HG02840 (cell line): ENCODE results near the gene HSH2D.
"Not testable (repeated sequence)": the region's sequence is repeated elsewhere in the genome, so short reads cannot be mapped to it uniquely, and the experiment has no call there.

Source experiments
- ATAC-seq: cut with Tn5 transposase; IDR thresholded peaks from one replicate; pipeline ENCODE4 v1.9.1; 2021; ENCODE audit warnings: mild to moderate bottlenecking, moderate library complexity, moderate number of reproducible peaks; ENCODE audit not compliant: unreplicated experiment, low FRiP score

HSH2D gene

GRCh38 chr19:16153582-16154336 lies 10.3 kb downstream of the HSH2D start:
- ATAC-seq: no peak

GRCh38 chr19:16154557-16154956 lies 11.1 kb downstream of the HSH2D start:
- ATAC-seq: no peak

DNA sequence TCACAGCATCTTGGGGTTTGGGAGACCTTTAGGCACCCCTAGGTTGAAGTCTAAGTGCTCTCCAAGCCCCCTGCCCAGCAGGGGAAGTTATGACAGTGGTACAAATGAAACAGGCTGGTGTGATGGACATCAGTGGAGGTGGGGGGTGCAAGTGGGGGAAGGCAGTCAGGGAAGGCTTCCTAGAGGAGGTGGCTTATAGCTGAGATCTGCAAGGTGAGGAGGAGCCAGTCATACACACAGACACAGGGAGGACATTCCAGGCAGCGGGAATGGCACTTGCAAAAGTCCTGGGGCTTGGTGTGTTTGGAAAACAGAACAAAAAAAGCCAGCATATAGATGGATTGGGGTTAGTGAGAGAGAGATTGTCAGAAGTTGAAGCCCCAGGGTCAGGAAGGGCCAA lies 11.6 kb downstream of the HSH2D start:
- ATAC-seq: no peak

- no peak for ATAC-seq
Measured at GRCh38 chr19:16156904-16157303, 13.4 kb downstream of the HSH2D start.

DNA sequence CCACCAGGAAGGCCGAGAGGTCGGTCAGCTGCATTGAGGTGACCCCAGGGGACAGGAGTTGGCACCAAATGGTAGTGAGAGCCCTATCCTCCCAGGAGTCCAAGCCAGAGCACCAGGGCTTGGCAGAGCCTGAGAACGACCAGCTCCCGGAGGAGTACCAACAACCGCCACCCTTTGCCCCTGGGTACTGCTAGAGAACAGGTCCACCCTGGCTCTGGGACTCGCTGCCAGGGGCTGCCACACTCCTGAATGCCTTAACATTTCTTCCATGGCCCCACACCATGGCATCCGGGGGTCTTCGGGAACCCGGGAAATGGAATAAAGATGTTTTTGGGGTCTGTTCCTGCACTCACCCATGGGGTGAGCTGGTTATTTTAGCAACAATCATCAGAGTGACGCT lies 14.1 kb downstream of the HSH2D start:
- no peak for ATAC-seq

DNA sequence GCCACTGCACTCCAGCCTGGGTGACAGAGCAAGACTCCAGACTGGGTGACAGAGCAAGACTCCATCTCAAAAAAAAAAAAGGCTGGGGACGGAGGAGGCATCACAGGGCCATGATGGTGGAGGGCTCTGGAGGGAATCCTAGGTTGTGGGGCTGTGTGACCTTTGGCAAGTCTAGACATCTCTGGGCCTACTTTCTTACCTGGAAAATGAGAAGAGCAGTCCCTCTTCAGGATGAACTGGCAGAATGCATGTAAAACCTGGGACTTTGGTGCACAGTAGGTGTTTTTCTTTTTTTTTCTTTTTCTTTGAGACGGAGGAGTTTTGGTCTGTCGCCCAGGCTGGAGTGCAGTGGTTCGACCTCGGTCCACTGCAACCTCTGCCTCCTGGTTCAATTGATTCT lies 16.2 kb downstream of the HSH2D start:
- no peak for ATAC-seq

DNA sequence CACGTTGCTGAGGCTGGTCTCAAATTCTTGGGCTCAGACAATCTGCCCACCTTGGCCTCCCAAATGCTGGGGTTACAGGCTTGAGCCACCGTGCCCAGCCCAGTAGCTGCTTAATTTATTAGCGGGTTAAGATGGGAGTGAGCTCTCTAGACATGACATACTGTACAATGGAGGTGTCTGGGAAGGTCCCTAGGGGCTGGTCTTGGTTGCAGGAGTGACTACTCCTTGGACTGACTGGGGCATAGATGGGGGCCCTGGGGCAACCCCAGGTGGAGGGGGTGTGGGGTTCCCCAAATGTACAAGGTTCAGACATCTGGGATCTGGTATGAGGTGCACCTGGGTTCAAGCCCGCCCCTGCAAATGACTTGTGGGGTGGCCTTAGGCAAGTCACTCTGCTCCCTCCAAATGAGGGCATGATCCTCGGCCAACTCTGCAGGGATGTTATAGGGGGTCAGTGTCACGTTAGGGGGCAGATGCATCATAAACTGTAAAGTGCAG lies 17.0 kb downstream of the HSH2D start:
- ATAC-seq: no peak

DNA sequence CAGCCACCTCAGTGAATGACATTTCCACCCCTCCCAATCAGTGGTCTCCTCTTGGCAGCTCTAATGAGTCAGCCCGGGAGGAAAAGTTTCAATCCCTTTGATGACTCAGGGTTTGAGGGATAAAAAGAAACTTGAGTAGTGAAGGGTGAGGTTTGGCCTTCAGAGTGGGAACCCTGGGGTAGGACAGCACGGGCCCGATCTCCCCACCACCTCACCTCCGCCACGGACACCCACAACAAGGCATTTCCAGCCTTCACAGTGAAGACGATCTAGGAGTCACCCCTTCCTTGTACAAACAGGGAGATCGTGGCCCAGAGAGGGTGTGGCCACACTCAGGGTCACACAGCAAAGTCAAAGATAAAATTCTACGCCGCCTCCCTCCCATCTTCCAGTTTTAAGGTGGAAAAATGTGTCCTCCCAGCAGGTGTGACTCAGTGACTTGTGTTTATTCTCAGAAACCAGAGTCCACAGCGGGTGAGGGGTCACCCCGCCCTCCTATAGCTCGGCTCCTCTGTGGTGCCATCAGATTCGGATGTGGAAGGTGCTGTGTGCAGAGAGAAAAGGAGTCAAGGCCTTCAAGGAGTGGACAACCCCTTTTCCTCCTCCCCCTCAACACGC lies 17.6 kb downstream of the HSH2D start:
- ATAC-seq: no peak

DNA sequence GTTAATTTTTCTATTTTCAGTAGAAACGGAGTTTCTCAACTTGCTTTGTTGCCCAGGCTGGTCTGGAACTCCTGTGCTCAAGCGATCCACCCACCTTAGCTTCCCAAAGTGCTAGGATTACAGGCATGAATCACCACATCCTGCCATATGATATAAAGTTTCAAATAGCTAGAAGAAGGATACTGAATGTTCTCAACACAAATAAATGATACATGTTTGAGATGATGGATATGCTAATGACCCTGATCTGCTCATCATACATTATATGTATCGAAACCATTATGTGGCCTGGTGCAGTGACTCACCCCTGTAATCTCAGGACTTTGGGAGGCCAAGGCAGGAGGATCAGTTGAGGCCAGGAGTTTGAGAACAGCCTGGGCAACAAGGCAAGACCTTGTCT lies 18.4 kb downstream of the HSH2D start:
- no peak for ATAC-seq

DNA sequence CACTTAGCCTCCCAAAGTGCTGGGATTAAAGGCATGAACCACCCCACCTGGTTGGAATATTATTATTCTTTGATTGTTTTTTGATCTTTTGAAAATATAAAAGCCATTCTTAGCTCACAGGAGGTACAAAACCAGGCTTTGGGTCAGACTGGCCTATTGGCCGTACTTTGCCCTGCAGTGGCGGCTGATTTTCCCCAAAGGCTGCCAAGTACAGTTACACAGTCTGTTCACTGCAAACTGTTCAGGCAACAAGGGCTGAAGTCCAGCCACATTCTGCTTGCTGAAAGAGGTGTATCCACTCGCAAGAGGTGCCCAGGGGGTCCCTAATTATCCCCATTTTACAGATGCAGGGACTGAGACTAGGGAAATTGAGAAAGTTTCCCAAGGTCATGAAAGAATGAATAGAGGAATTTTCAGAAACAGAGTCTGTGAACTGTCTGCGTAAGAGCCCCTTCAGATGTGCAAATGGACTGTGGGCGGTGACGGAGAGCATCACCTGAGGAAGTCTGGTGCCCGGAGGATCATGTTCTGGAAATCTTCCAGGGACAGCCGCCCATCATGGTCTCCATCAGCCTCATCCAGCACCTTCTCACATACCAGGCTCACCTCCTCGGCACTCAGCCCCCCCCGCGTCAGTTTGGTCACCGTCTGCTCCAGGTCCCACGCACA lies 20.9 kb downstream of the HSH2D start:
- ATAC-seq: no peak

- no peak for ATAC-seq
Measured at GRCh38 chr19:16166417-16166816, 22.9 kb downstream of the HSH2D start.

GRCh38 chr19:16167055-16167454 lies 23.6 kb downstream of the HSH2D start:
- ATAC-seq: no peak

GRCh38 chr19:16168465-16169081 lies 25.1 kb downstream of the HSH2D start:
- ATAC-seq: no peak

DNA sequence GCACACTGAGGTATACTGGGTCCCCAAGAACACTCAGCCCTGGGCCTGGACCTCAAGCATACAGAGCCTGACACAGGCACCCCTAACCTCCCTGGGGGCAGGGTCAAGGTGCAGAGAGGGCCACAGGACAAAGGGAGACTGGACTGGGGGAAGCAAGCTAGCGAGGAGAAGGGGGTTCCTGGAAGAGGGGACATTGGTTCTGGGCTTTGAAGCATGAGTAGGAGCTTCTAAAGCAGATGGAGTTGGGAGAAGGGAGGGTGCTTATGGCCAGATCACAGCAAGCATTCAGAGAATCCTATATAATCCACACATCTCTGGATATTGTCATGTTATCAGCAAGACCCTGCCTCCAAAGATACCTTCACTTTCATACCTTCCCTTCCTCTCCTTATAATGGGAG lies 26.6 kb downstream of the HSH2D start:
- ATAC-seq: no peak

- ATAC-seq: no peak
Measured at GRCh38 chr19:16175954-16176353, 32.5 kb downstream of the HSH2D start.

GRCh38 chr19:16178866-16179265 lies 35.4 kb downstream of the HSH2D start:
- ATAC-seq: not testable (repeated sequence)

DNA sequence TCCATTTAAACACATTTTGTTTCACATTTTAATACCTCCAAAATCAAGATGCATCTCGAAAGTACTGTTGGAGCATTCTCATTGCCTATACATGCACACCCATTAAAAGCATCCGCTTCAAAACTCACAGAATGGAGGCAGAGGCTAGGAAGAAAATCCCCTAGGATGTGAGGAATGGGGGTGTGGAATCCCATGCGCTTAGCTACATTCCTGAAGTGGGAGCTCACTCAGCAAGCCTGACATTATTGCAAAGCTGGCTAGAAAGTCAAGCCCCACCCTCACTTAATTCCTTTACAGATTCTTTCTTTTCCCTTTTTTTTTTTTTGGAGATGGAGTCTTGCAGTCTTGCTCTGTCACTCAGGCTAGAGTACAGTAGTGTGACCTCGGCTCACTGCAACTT lies 37.1 kb downstream of the HSH2D start:
- no peak for ATAC-seq

DNA sequence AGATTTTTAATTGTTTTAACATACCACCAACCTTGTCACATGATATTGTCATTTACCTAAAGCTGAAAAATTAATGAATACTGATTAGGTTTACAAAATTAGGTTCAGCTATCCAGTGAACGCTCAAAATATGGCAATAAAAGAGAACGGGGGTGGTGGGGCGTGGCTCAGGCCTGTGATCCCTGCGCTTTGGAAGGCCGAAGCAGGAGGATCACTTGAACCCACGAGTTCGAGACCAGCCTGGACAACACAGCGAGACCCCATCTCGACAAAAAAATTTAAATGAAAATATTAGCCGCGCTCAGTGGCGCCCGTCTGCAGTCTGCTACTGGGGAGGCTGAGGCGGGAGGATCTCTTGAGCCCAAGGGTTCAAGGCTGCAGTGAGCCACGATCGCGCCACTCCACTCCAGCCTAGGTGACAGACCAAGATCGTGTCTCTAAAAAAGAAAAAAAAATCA lies 41.2 kb downstream of the HSH2D start:
- ATAC-seq: no peak

DNA sequence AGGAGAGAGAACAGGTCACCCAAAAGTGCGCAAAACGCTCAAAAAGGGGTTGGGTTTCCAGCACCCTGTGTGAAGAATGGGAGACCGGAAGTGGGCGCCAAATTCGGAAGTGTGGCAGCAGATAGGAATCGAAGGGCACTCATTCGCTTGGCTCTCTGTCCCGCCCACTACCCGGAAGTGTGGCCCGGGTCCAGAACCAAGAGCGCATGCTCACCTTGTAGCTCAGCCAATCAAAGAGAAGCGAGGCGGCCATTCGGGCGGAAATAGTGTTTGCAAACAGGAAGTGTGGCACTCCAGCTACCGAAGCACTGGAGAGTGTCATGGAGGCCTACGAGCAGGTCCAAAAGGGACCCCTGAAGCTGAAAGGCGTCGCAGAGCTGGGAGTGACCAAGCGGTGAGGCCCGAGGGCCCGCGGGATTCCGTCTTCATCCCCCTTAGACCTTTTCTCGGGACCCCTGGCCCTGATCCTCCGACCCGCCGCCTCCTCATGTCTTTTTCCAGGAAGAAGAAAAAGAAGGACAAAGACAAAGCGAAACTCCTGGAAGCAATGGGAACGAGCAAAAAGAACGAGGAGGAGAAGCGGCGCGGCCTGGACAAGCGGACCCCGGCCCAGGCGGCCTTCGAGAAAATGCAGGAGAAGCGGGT lies 41.8 kb downstream of the HSH2D start, which contains the start of gene FAM32A:
Gene FAM32A, plus strand, starts transcription at position 288 of the 645 bp plus-strand sequence. Its CDS starts 33 bp downstream, at position 321.
- peak; percentile 88 for ATAC-seq

DNA sequence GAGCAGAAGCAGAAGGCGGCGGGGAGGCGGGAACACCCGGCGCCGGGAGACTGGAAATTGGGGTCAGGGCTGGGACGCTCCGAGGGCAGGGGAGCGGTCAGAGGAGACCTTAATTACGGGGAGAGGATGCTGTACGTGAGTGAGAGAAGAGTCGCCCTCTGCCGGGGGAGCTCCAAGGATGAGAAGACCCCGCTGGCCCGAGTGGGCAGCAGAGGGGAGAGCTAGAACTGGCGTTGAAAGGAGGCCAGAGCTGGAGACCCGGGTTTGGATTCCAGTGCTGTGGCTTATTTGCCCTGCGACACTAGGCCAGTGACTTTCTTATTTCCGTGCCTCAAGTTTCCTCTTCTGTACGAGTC lies 42.3 kb downstream of the HSH2D start:
- peak; percentile 10 for ATAC-seq
